Ramos (cell line): Measurements from ENCODE around the gene OLFM1.

Source experiments
- in situ Hi-C: fragments of 300-500 bp; cut with MboI; formaldehyde crosslinking; loops from one replicate; pipeline ENCODE4 v1.14.3; 2022; ENCODE audit warnings: low sequenced_read_pairs; ENCODE audit not compliant: unreplicated experiment

Gene OLFM1

GRCh38 chr9:135075234-135076142, 12.0 kb upstream of the OLFM1 start:
- in situ Hi-C loops: no loop called here

- in situ Hi-C loops: no loop called here
These were observed 11.2 kb upstream of the OLFM1 start for GRCh38 chr9:135076143-135076875.

DNA sequence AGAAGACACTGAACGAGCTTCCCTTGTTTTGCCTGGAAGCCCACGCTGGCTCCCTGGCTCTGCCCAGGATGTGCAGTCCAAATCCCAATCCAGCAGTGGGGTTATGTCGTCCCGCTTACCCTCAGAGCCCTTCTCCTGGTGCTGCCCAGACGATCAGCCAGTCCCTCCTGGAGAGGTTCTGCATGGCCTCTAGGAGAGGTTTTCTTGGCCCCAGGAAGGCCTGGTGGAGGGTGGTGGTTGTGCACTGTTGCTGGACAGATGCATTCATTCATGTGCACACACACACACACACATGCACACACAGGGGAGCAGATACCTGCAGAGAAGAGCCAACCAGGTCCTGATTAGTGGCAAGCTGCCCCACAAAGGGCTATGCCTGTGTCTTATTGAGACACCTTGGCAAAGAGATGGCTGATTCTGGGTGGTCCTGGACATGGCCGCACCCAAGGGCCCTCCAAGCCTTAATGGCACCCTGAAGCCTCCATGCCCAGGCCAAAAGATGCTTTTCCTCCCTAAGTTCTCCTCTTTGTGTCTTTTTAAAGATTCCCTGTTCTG, 10.5 kb upstream of the OLFM1 start:
- in situ Hi-C loops: no loop called here

GRCh38 chr9:135077497-135078200, 9.8 kb upstream of the OLFM1 start:
- in situ Hi-C loops: no loop called here

GRCh38 chr9:135078361-135078821, 9.1 kb upstream of the OLFM1 start:
- in situ Hi-C loops: no loop called here

GRCh38 chr9:135079018-135079417, 8.4 kb upstream of the OLFM1 start:
- in situ Hi-C loops: no loop called here

GRCh38 chr9:135079676-135080075, 7.8 kb upstream of the OLFM1 start:
- in situ Hi-C loops: no loop called here

- in situ Hi-C loops: no loop called here
These were observed 6.9 kb upstream of the OLFM1 start for GRCh38 chr9:135080286-135081263.

DNA sequence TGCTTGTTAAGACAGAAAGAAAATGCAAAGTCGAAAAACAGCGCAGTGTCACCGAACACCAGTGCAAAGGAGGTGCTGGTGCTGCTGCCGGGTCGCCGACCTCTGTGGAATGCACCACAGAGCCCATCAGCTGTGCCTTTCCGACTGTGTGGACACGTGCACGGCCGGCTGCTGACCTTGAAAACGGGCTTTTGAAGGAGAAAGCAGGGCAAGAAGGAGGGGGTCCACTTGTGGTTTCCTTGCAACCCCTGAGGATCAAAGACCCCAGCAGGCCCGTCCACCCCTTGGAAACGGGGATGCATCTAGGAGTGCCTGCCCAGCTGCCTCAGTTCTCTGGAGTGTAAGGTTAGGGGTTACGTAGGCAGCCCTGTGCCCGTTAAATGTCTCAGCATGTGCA, 6.2 kb upstream of the OLFM1 start:
- in situ Hi-C loops: no loop called here

DNA sequence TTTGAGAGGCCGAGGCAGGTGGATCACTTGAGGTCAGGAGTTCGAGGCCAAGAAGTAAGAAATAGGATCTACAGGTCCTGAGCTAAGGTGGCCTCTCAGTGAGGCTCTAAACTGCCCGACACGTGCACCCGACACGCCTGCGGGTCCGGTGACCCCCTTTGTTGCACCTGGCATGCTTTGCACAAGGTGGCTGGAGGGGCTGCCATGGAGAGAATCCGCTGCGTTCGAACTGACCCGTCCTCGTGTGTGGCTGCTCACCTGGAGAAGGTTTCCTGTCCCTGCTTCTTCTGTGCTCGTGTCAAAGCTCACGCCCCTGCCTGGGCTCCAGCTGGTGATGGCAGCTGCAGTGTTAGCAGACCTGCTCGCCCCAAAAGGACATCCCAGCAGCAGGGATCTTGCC, 5.7 kb upstream of the OLFM1 start:
- in situ Hi-C loops: no loop called here

GRCh38 chr9:135082536-135082935, 4.9 kb upstream of the OLFM1 start:
- in situ Hi-C loops: no loop called here

- in situ Hi-C loops: no loop called here
These were observed 4.1 kb upstream of the OLFM1 start for GRCh38 chr9:135083241-135083810.

DNA sequence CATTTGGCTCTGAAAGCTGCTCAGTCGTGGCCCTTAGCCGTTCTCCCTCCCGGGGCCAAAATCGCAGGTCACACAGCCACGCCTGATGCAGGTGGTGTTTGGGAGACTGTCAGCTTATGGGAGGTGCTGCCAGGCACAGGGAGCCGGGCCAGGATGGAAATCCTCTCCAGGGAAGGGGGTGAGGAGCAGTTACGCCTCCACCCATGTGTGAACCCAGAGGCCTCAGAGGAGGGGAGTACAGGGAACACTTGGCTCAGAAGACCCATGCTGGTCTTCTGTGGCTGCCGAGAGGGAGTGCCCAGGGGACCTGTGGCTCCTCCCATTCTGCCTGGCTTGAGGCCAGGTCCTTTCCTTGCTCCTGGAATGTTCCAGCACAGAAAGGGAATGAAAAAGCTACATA, 3.6 kb upstream of the OLFM1 start:
- in situ Hi-C loops: no loop called here

- in situ Hi-C loops: no loop called here
These were observed 3.2 kb upstream of the OLFM1 start for GRCh38 chr9:135084262-135084661.

GRCh38 chr9:135084881-135085760, 2.3 kb upstream of the OLFM1 start:
- in situ Hi-C loops: loop anchor here (5.0 kb wide), 1 partner anchor 257 kb away; no protein-coding TSS in a partner anchor

DNA sequence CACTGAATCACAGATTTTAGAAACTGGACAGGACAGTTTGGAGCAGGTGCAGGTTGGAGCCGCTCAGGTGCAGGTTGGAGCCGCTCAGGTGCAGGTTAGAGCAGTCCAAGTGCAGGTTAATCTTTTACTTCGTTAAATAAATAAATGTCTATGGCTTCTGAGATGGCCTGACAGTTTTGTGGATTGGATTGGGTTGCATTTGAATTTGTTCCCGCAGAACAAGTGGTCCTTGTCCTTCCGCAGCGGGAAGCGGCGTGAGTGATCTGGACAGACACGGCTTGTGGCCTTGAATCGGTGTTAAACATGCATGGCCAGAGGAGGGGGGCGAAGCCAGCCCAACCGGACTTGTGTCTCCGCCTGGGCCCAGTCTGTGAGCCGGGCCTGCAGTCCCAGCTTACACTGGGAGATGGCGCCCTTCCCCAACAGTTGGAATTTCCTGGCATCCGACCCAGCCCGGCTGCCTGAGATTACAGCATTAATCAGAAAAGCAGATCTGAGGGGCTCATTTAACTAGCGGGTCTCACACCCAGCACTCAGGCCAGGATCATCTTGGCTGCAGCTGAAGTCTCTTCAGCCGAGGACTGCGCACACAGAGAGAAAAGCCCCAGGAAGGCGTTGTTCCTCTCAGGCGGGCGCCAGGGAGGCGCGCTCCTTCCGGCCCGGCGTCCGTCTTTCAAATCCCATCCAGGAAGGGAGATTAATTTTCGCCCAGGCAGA, 1.5 kb upstream of the OLFM1 start:
- in situ Hi-C loops: loop anchor here (5.0 kb wide), 1 partner anchor 256 kb away; no protein-coding TSS in a partner anchor
